Measurements from ENCODE around the gene PAN3. TPM values are rescaled to one million over a fixed set of nuclear protein-coding genes. Genes with fewer than 3 reads are reported as not detected.
A peak's percentile ranks its signal among the peaks of the same experiment; 100 is the strongest.

Gene PAN3
- total RNA-seq, 1 donor from 2014 or later: 50.1 TPM

DNA sequence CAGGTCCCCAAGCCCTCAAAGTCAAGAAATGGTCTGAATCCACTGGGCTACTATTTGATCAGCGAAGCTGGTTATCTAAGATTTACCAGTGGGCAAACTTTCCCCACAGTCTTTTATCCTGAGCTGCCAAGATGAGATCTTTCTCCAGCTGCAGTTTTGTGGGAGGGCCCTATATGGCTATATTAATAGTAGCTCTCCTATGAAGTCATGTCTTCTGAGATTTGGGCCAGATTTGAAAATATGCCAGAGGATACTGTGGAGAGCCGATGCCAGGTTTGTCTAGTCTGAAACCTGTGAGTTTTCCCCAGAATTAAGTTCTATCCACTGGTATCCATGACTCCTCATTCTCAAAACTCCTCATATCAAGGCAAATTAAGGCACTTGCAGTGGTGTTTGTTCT, 183.4 kb downstream of the PAN3 start:
- no peaks in the 10 kb centered on the region for H3K4me1 ChIP-seq
- no peaks in the 10 kb centered on the region for H3K27me3 ChIP-seq
- no peaks in the 10 kb centered on the region for H3K79me2 ChIP-seq (ENCODE audit: low read depth)
- H3K36me3 ChIP-seq: no peaks in the 10 kb centered on the region
- H2AFZ ChIP-seq (replicated peaks): no peak overlapping the region
- Mint-ChIP-seq H3K9me3 (peaks cover 2% of the 10 kb centered on the region), H3K27me3 (ENCODE audit: insufficient read depth, low read depth) (peaks cover 4% of the 10 kb centered on the region), H3K4me1 (peaks cover 3% of the 10 kb centered on the region), H3K4me3 (no peak overlapping the region), H3K27ac (no peak overlapping the region), H3K36me3 (no peaks in the 10 kb centered on the region)
- no peak overlapping the region for H3K9ac ChIP-seq
- H3K9me3 ChIP-seq (ENCODE audit: low read depth): no peaks in the 10 kb centered on the region
- H3K4me3 ChIP-seq: no peak overlapping the region
- no peaks in the 10 kb centered on the region for H4K20me1 ChIP-seq (ENCODE audit: low read depth)
- no peaks in the 10 kb centered on the region for H3F3A ChIP-seq (ENCODE audit: low read depth)
- no peak for TF ChIP-seq EZH2phosphoT487 (IDR thresholded peaks at IDR 0.05)
- TF ChIP-seq EZH2 (IDR thresholded peaks at IDR 0.05): no peak
- TF ChIP-seq, protein P1, sequence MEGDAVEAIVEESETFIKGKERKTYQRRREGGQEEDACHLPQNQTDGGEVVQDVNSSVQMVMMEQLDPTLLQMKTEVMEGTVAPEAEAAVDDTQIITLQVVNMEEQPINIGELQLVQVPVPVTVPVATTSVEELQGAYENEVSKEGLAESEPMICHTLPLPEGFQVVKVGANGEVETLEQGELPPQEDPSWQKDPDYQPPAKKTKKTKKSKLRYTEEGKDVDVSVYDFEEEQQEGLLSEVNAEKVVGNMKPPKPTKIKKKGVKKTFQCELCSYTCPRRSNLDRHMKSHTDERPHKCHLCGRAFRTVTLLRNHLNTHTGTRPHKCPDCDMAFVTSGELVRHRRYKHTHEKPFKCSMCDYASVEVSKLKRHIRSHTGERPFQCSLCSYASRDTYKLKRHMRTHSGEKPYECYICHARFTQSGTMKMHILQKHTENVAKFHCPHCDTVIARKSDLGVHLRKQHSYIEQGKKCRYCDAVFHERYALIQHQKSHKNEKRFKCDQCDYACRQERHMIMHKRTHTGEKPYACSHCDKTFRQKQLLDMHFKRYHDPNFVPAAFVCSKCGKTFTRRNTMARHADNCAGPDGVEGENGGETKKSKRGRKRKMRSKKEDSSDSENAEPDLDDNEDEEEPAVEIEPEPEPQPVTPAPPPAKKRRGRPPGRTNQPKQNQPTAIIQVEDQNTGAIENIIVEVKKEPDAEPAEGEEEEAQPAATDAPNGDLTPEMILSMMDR (IDR thresholded peaks at IDR 0.05): no peak
- no peak for DNase-seq (ENCODE audit: low spot score)
- H3K4me2 ChIP-seq: no peak overlapping the region
- H3K27ac ChIP-seq: no peak overlapping the region

DNA sequence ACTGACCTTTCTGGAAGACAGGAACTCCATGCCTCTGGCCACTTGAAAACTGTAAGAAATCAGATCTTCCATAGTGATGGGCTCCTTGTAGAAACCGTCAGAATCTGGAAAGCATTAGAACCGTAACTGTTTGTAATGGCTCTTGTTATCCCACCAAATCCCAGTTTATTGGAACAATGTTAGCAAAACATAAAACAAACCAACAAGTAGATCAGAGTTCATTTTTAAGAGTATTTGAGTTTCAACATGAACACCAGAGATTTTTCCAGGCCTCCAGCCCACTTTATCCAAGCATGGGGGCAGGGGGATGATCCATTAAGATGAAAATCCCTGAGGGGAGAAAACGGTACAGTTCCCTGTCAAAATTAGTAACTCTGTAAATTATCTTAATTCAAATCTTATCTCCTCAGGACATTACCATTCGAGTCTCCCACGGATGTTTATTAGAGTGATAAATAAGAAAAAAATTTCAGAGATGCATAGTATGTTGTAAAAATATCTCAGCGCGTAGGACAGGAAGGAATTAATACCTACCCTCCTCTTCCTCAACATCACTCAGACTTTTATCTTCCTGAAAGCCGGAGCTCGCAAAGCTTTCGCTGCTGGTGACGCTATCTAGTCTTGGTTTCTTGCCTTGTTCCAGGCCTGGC, 184.0 kb downstream of the PAN3 start:
- no peak for DNase-seq (ENCODE audit: low spot score)
- Histone ChIP-seq H4K20me1 (ENCODE audit: low read depth) (no peaks in the 10 kb centered on the region), H3K4me2 (no peak overlapping the region), H3K9me3 (ENCODE audit: low read depth) (no peaks in the 10 kb centered on the region), H3K79me2 (ENCODE audit: low read depth) (no peaks in the 10 kb centered on the region), H3K27ac (no peak overlapping the region), H3F3A (ENCODE audit: low read depth) (no peaks in the 10 kb centered on the region), H3K27me3 (no peaks in the 10 kb centered on the region), H3K9ac (no peak overlapping the region), H3K36me3 (no peaks in the 10 kb centered on the region), H2AFZ (replicated peaks) (no peak overlapping the region), H3K4me1 (no peaks in the 10 kb centered on the region), H3K4me3 (no peak overlapping the region)
- TF ChIP-seq EZH2phosphoT487 (IDR thresholded peaks at IDR 0.05): no peak
- TF ChIP-seq, protein P1 (IDR thresholded peaks at IDR 0.05): no peak
- TF ChIP-seq EZH2 (IDR thresholded peaks at IDR 0.05): no peak
- H3K36me3 Mint-ChIP-seq: no peaks in the 10 kb centered on the region
- no peaks in the 10 kb centered on the region for H3K4me1 Mint-ChIP-seq
- peaks cover 2% of the 10 kb centered on the region for H3K27me3 Mint-ChIP-seq (ENCODE audit: insufficient read depth, low read depth)
- H3K27ac Mint-ChIP-seq: no peak overlapping the region
- H3K9me3 Mint-ChIP-seq: peaks cover 2% of the 10 kb centered on the region
- H3K4me3 Mint-ChIP-seq: no peak overlapping the region

DNA sequence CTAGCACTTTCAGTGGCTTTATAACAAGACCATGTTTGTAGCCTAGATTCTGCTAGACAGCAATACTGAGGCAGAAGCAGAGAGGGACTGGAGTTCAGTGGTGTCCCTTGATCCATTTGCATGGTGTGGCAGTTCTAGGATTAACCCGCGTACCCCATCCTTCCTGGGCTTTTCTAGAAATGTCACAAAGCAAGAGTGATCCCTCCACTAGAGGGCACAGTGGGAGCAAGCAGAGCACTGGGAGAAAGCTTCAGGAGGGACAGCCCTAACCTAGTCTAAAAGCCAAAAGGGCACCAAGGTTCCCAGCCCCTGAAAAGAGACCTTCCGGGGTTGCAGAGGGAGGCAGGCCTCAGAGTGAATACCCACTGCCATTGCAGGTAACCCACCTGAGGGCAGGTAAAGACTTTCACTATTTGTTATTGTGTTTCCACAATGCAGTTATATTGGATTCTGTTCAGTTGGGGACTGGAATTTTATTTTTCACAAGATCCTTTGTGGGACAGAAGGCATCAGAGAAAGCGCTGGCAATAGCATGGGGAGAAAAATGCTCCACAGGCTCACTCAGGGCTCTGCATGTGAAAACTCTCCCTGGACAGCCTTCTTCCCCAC, 185.9 kb downstream of the PAN3 start:
- Mint-ChIP-seq H3K27ac (no peak overlapping the region), H3K4me1 (no peaks in the 10 kb centered on the region), H3K4me3 (no peak overlapping the region), H3K27me3 (ENCODE audit: insufficient read depth, low read depth) (peaks cover 2% of the 10 kb centered on the region), H3K9me3 (peaks cover 2% of the 10 kb centered on the region), H3K36me3 (no peaks in the 10 kb centered on the region)
- no peaks in the 10 kb centered on the region for H3K36me3 ChIP-seq
- H3K9me3 ChIP-seq (ENCODE audit: low read depth): no peaks in the 10 kb centered on the region
- no peaks in the 10 kb centered on the region for H3K27me3 ChIP-seq
- no peaks in the 10 kb centered on the region for H3F3A ChIP-seq (ENCODE audit: low read depth)
- DNase-seq (ENCODE audit: low spot score): peak; percentile 84
- H3K79me2 ChIP-seq (ENCODE audit: low read depth): no peaks in the 10 kb centered on the region
- no peak overlapping the region for H3K4me3 ChIP-seq
- no peaks in the 10 kb centered on the region for H4K20me1 ChIP-seq (ENCODE audit: low read depth)
- no peak overlapping the region for H2AFZ ChIP-seq (replicated peaks)
- no peaks in the 10 kb centered on the region for H3K4me1 ChIP-seq
- H3K27ac ChIP-seq: no peak overlapping the region
- H3K9ac ChIP-seq: no peak overlapping the region
- no peak for TF ChIP-seq EZH2phosphoT487 (IDR thresholded peaks at IDR 0.05)
- TF ChIP-seq, protein P1 (IDR thresholded peaks at IDR 0.05): peak; percentile 82
- H3K4me2 ChIP-seq: no peak overlapping the region

All from neural progenitor cell (in vitro differentiated cells).